Effector CD8-positive, alpha-beta T cell (primary cell): ENCODE measurements around the gene SDCCAG8.

Source experiments
- DNase-seq: peaks from one replicate; lab custom pipeline; 2025; lab: John Stamatoyannopoulos, UW

Gene SDCCAG8

GRCh38 chr1:243281672-243282071, 25.8 kb downstream of the SDCCAG8 start:
- DNase-seq: no peak

- no peak for DNase-seq
These were observed 30.7 kb downstream of the SDCCAG8 start for GRCh38 chr1:243286409-243287122.

- no peak for DNase-seq
These were observed 31.3 kb downstream of the SDCCAG8 start for GRCh38 chr1:243287123-243287460.

- no peak for DNase-seq
These were observed 31.8 kb downstream of the SDCCAG8 start for GRCh38 chr1:243287652-243288051.

- DNase-seq: no peak
These were observed 32.2 kb downstream of the SDCCAG8 start for GRCh38 chr1:243288062-243288461.

- no peak for DNase-seq
These were observed 35.5 kb downstream of the SDCCAG8 start for GRCh38 chr1:243291292-243291691.

- DNase-seq: no peak
These were observed 36.3 kb downstream of the SDCCAG8 start for GRCh38 chr1:243292117-243292516.

- no peak for DNase-seq
These were observed 38.3 kb downstream of the SDCCAG8 start for GRCh38 chr1:243293941-243294722.

- no peak for DNase-seq
These were observed 38.9 kb downstream of the SDCCAG8 start for GRCh38 chr1:243294723-243295121.

GRCh38 chr1:243299069-243299468, 43.2 kb downstream of the SDCCAG8 start:
- DNase-seq: no peak

GRCh38 chr1:243301059-243301458, 45.2 kb downstream of the SDCCAG8 start:
- DNase-seq: no peak

- DNase-seq: no peak
These were observed 56.0 kb downstream of the SDCCAG8 start for GRCh38 chr1:243311809-243312208.

GRCh38 chr1:243312952-243313634, 57.3 kb downstream of the SDCCAG8 start:
- DNase-seq: no peak

- no peak for DNase-seq
These were observed 58.0 kb downstream of the SDCCAG8 start for GRCh38 chr1:243313635-243314536.

- no peak for DNase-seq
These were observed 59.6 kb downstream of the SDCCAG8 start for GRCh38 chr1:243315455-243315854.

GRCh38 chr1:243315893-243316292, 60.1 kb downstream of the SDCCAG8 start:
- no peak for DNase-seq

- no peak for DNase-seq
These were observed 60.6 kb downstream of the SDCCAG8 start for GRCh38 chr1:243316366-243316989.

GRCh38 chr1:243320224-243320623, 64.4 kb downstream of the SDCCAG8 start:
- DNase-seq: no peak

- DNase-seq: no peak
These were observed 66.5 kb downstream of the SDCCAG8 start for GRCh38 chr1:243322326-243322725.

- no peak for DNase-seq
These were observed 67.7 kb downstream of the SDCCAG8 start for GRCh38 chr1:243323491-243323890.

GRCh38 chr1:243325305-243325890, 69.6 kb downstream of the SDCCAG8 start:
- DNase-seq: no peak
